HG02623 (cell line): Measurements from ENCODE around the gene ARFGAP3.

Source experiments
- ATAC-seq: cut with Tn5 transposase; IDR thresholded peaks from one replicate; pipeline ENCODE4 v1.9.1; 2021; ENCODE audit warnings: moderate library complexity; ENCODE audit not compliant: unreplicated experiment

Gene ARFGAP3

GRCh38 chr22:42856865-42857704 lies at the start of gene ARFGAP3:
ARFGAP3 (minus strand) TSS chr22:42857273; CDS start chr22:42857182, 91 bp downstream.
- ATAC-seq: peak; percentile 72

DNA sequence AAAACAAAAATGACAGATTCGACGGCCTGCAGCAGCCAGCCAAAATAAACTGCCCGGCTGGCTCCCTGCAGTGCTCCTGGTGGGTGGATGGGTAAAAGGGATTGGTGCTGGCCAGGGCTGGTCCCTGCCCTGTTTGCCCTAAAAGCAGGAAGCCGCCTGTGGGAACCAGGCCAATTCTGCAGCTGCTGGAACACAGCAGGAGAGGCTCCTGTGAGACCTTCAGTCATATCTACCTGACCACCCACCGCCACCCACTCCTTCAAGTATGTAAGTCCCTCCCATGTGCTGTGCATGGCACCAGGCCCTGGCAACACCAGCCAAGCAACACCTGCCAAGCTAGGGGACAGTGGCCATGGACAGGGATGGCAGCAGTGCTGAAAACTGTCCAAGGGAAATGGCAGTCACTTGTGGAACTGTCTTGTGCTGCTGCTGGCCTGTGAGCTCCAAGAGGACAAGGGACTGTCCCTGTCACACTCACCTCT lies 48.7 kb upstream of the ARFGAP3 start:
- ATAC-seq: no peak

DNA sequence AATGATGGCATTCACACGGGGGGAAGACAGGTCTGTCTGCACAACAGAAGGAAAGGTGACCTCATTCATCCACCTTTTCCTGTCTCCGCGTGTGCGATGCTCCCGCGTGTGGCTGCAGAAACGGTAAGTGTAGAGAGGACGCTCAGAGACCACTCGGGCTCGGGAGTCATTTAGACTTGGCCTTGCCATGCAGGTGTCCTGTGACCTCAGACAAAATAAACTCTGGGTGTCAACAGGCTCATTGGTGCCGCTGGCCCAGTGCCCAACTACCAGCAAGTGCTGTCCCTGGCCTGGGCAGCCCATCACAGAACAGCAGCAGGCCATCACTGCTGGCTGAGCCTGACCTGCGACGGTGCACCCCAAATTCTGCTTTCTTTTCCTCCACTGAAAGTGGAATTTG lies 48.1 kb upstream of the ARFGAP3 start:
- no peak for ATAC-seq

GRCh38 chr22:42904050-42904449 lies 47.0 kb upstream of the ARFGAP3 start:
- no peak for ATAC-seq

- no peak for ATAC-seq
These were observed 45.9 kb upstream of the ARFGAP3 start for GRCh38 chr22:42902875-42903510.

- no peak for ATAC-seq
These were observed 44.9 kb upstream of the ARFGAP3 start for GRCh38 chr22:42901790-42902508.

GRCh38 chr22:42897960-42898359 lies 40.9 kb upstream of the ARFGAP3 start:
- no peak for ATAC-seq

DNA sequence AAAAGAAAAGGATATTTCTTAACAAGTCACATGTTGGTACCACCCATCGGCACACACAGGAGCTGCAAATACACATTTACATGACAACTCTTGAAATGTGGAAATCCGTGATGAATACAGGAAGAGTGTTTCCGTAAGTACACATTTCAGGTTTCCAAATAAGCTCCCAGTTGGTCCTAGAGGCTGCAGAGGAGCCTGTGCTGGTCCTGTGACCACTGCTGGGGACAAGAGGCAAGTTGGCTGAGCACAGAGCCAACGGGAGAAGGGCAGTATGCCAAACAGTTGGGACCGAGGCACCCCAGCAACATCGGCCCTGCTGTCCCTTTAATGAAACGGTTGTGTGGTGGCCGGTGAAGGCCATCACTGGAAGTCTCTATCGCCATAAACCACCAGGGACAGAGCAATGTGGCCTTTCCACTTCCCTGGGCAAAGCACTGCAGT lies 38.5 kb upstream of the ARFGAP3 start:
- no peak for ATAC-seq

DNA sequence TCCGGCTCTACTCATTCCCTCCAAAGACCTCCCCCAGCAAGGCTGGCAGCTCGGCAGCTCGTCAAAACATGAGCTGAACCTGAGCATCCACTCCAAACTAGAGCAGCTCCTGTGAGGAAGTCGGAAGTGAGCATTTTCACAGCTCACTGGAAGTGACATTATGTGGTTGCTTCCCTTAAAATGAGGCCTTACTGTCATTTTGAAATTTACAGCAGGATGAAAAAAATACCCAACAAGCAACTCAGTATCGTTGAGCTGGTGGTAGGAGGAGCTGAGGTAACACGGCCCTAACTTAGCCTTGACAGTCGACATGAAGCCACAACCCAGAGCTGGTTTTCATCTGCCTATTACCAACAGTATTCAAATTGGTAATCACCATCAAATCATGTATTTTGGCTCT lies 38.0 kb upstream of the ARFGAP3 start:
- no peak for ATAC-seq

- ATAC-seq: no peak
These were observed 36.5 kb upstream of the ARFGAP3 start for GRCh38 chr22:42893371-42894150.

- ATAC-seq: no peak
These were observed 35.7 kb upstream of the ARFGAP3 start for GRCh38 chr22:42892571-42893316.

GRCh38 chr22:42892156-42892555 lies 35.1 kb upstream of the ARFGAP3 start:
- no peak for ATAC-seq

GRCh38 chr22:42891696-42892095 lies 34.6 kb upstream of the ARFGAP3 start:
- no peak for ATAC-seq

DNA sequence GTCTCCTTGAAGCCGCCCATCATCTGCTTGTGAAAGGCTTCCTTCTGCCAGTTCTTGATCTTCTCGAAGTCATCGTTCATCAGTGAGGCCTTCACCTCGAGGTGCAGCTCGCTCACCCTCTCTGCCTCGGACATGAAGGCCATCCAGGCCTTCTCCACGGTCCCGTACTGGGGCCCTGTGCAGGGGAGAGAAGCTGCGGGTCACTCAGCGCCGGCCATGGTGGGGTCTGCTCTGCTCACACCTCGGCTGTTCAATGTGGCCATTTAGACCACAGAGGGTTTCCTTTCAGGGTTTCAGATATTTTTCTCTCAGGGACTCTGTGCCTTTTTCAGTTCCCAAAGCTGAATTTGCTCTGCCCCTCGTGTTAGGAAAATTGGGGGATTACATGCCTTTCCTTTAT lies 33.9 kb upstream of the ARFGAP3 start:
- ATAC-seq: no peak

- ATAC-seq: no peak
These were observed 32.2 kb upstream of the ARFGAP3 start for GRCh38 chr22:42889304-42889703.

GRCh38 chr22:42887523-42888507 lies 30.7 kb upstream of the ARFGAP3 start:
- ATAC-seq: no peak

DNA sequence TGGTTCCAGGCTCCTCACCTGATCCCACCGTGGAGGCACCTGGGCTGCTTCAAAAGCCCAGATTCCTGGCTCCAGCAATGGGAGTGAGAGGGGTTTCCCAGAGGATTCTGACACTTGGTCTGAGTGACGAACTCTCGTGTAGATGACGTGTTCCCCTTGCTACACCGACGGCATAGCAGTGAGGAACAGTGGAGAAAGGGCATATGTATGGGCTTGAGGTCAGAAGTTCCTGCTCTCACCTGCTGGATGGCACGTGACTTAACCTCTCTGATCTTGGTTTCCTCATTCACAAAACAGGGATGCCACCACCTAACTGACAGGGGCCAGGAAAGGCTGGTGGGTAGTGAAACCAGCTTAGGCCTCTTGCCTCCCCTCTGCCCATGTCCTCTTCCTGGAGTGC lies 30.0 kb upstream of the ARFGAP3 start:
- no peak for ATAC-seq

DNA sequence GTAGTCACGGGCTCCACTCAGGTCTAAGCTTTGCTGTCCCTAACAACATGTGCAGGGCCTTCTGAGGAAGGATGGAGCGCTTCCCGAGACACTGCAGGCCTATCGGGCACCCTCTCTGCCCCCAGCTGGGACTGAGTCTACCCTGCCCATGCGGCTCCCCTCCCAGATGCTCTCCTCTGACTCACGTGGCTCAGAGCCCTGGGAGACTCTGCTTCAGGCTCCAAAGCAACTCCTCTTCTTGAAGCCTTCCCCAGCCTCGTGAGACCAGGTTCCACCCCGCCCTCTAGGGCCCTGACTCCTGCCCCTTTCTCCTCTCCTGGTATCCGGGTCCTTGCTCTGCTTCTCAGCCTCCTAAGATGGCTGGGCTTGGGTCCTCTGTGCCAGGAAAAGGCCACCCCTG lies 28.4 kb upstream of the ARFGAP3 start:
- no peak for ATAC-seq
